Neural cell (in vitro differentiated cells): ENCODE data around the gene SS18L1. TPM values are rescaled to one million over a fixed set of nuclear protein-coding genes. Genes with fewer than 3 reads are reported as not detected.

Experiments used
- H2AFZ ChIP-seq: fragments of 200-600, 300-800 bp; sonication (generic), shearing (Covaris generic); 2 replicates; pipeline ENCODE4 v1.6.0; 2014; ENCODE audit warnings: low read depth, mild to moderate bottlenecking, antibody characterized with exemption, low read length, moderate library complexity
- H3F3A ChIP-seq: fragments of 200-600 bp; shearing (Covaris generic); 2 replicates; pipeline ENCODE4 v1.6.1; 2016; ENCODE audit warnings: mild to moderate bottlenecking, moderate library complexity, mixed read lengths, antibody characterized with exemption, low read length; ENCODE audit not compliant: insufficient read depth, poor library complexity, severe bottlenecking
- H3K27ac ChIP-seq: fragments of 200-600, 300-800 bp; sonication (generic), shearing (Covaris generic); 2 replicates; pipeline ENCODE4 v1.5.1; 2014; ENCODE audit warnings: mild to moderate bottlenecking, low read length, moderate library complexity
- H3K27me3 ChIP-seq: fragments of 300-800, 200-600 bp; sonication (generic), shearing (Covaris generic); 2 replicates; pipeline ENCODE4 v1.6.0; 2014; ENCODE audit warnings: mild to moderate bottlenecking, low read depth, low read length, moderate library complexity; ENCODE audit not compliant: insufficient read depth
- H3K36me3 ChIP-seq: fragments of 300-800, 200-600 bp; sonication (generic), shearing (Covaris generic); 2 replicates; pipeline ENCODE4 v1.5.1; 2014; ENCODE audit warnings: mild to moderate bottlenecking, antibody characterized with exemption, low read length, moderate library complexity; ENCODE audit not compliant: insufficient read depth
- H3K4me2 ChIP-seq: fragments of 300-800, 200-600 bp; sonication (generic), shearing (Covaris generic); 2 replicates; pipeline ENCODE4 v1.6.0; 2014; ENCODE audit warnings: mild to moderate bottlenecking, low read length
- H3K4me3 ChIP-seq: fragments of 300-800, 200-600 bp; sonication (generic), shearing (Covaris generic); 2 replicates; pipeline ENCODE4 v1.5.1; 2014; ENCODE audit warnings: mild to moderate bottlenecking, low read length, moderate library complexity
- H3K79me2 ChIP-seq: fragments of 200-600 bp; shearing (Covaris generic); replicated peaks from 2 replicates; pipeline ENCODE4 v1.6.0; 2014; ENCODE audit warnings: mild to moderate bottlenecking, low read length, moderate library complexity; ENCODE audit not compliant: insufficient read depth
- H3K9ac ChIP-seq: fragments of 300-800, 200-600 bp; sonication (generic), shearing (Covaris generic); 2 replicates; pipeline ENCODE4 v1.6.1; 2016; ENCODE audit warnings: mild to moderate bottlenecking, low read length, mixed read lengths
- H3K9me2 ChIP-seq: fragments of 200-600 bp; shearing (Covaris generic); 2 replicates; pipeline ENCODE4 v1.6.1; 2016; ENCODE audit warnings: mild to moderate bottlenecking, low read length, mixed read lengths; ENCODE audit not compliant: insufficient read depth
- H3K9me3 ChIP-seq: fragments of 200-600, 300-800 bp; sonication (generic), shearing (Covaris generic); 2 replicates; pipeline ENCODE4 v1.6.1; 2016; ENCODE audit warnings: mild to moderate bottlenecking, mixed run types, low read length, moderate library complexity, mixed read lengths
- H4K20me1 ChIP-seq: fragments of 200-600 bp; shearing (Covaris generic); 2 replicates; pipeline ENCODE4 v1.6.1; 2016; ENCODE audit warnings: mild to moderate bottlenecking, mixed run types; ENCODE audit not compliant: insufficient read depth
- EP300 ChIP-seq: fragments of 450-650 bp; conservative IDR thresholded peaks from 2 replicates; pipeline ENCODE4 v1.6.1; 2014; ENCODE audit warnings: antibody characterized with exemption, mild to moderate bottlenecking, moderate library complexity; ENCODE audit not compliant: poor library complexity, severe bottlenecking
- EZH2 ChIP-seq: fragments of 200-600, 300-800 bp; shearing (Covaris generic), sonication (generic); IDR thresholded peaks from 2 replicates; pipeline ENCODE4 v1.6.1; 2014; ENCODE audit warnings: antibody characterized with exemption, low read length, borderline replicate concordance, mild to moderate bottlenecking; ENCODE audit not compliant: insufficient read depth, poor library complexity, severe bottlenecking
- MXI1 ChIP-seq: fragments of 450-650 bp; conservative IDR thresholded peaks from 2 replicates; pipeline ENCODE4 v1.6.1; 2014; ENCODE audit warnings: antibody characterized with exemption, mild to moderate bottlenecking; ENCODE audit not compliant: poor library complexity, severe bottlenecking
- POLR2AphosphoS5 ChIP-seq: IDR thresholded peaks from 2 replicates; pipeline ENCODE4 v1.6.1; 2012
- RAD21 ChIP-seq: fragments of 450-650 bp; conservative IDR thresholded peaks from 2 replicates; pipeline ENCODE4 v1.6.1; 2014; ENCODE audit warnings: antibody characterized with exemption, mild to moderate bottlenecking, moderate library complexity
- REST ChIP-seq: IDR thresholded peaks from 2 replicates; pipeline ENCODE4 v1.6.1; 2012; ENCODE audit warnings: borderline replicate concordance
- SMC3 ChIP-seq: fragments of 450-650 bp; conservative IDR thresholded peaks from 2 replicates; pipeline ENCODE4 v1.6.1; 2014; ENCODE audit warnings: antibody characterized with exemption, mild to moderate bottlenecking, moderate library complexity; ENCODE audit not compliant: poor library complexity
- TAF1 ChIP-seq: IDR thresholded peaks from 2 replicates; pipeline ENCODE4 v1.6.1; 2012; ENCODE audit warnings: low read depth
- polyA plus RNA-seq: library from polyadenylated mRNA; depleted of rRNA; stranded (reverse); fragments of >200 nt; gene quantifications from 2 replicates; pipeline ENCODE4 v1.2.3, GENCODE V29; 2014
- TF ChIP-seq, protein P1 (sequence below): fragments of 450-650 bp; IDR thresholded peaks from 2 replicates; pipeline ENCODE4 v1.5.1; 2014; ENCODE audit warnings: antibody characterized with exemption, mild to moderate bottlenecking, moderate library complexity; ENCODE audit not compliant: poor library complexity, severe bottlenecking

Gene SS18L1
- polyA plus RNA-seq, 1 donor from 2014 or later, result 117 TPM

DNA sequence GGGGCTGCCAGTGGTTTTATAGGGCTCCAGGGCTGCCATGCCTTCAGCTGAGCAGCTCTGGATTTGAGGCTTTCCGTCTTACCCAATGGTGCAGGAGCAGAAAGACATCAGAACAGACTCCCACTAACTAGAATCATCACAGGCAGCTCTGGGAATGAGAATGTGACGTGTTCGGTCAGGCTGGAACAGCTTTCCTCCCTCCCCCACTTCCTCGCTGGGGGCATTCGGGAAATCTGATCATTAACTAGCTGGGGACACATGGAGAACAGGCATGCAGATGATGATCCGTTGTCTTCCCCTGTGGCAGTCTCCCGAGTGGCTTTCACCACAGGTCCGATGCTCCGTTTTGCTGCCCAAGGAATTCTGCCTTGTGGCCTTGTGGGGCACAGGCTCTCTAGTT lies 33.7 kb downstream of the SS18L1 start:
- Histone ChIP-seq H3K9me2 (no peaks in the 10 kb centered on the region), H4K20me1 (no peaks in the 10 kb centered on the region), H3K36me3 (no peaks in the 10 kb centered on the region), H3K79me2 (no peaks in the 10 kb centered on the region), H3K4me2 (no peak overlapping the region), H3K9ac (no peak overlapping the region), H2AFZ (no peak overlapping the region), H3K4me3 (no peak overlapping the region), H3K27ac (no peak overlapping the region), H3F3A (peaks cover 1% of the 10 kb centered on the region), H3K27me3 (no peaks in the 10 kb centered on the region), H3K9me3 (no peaks in the 10 kb centered on the region)
- TF ChIP-seq, protein P1, sequence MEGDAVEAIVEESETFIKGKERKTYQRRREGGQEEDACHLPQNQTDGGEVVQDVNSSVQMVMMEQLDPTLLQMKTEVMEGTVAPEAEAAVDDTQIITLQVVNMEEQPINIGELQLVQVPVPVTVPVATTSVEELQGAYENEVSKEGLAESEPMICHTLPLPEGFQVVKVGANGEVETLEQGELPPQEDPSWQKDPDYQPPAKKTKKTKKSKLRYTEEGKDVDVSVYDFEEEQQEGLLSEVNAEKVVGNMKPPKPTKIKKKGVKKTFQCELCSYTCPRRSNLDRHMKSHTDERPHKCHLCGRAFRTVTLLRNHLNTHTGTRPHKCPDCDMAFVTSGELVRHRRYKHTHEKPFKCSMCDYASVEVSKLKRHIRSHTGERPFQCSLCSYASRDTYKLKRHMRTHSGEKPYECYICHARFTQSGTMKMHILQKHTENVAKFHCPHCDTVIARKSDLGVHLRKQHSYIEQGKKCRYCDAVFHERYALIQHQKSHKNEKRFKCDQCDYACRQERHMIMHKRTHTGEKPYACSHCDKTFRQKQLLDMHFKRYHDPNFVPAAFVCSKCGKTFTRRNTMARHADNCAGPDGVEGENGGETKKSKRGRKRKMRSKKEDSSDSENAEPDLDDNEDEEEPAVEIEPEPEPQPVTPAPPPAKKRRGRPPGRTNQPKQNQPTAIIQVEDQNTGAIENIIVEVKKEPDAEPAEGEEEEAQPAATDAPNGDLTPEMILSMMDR, result no peak
- TF ChIP-seq EP300 (no peak), SMC3 (no peak), TAF1 (no peak), RAD21 (no peak), POLR2AphosphoS5 (no peak), MXI1 (no peak), REST (no peak), EZH2 (no peak)

- H3K27me3 ChIP-seq, result no peaks in the 10 kb centered on the region
- H3K9me3 ChIP-seq, result no peaks in the 10 kb centered on the region
- no peaks in the 10 kb centered on the region for H4K20me1 ChIP-seq
- H3K36me3 ChIP-seq, result no peaks in the 10 kb centered on the region
- TF ChIP-seq MXI1, result no peak
- TF ChIP-seq RAD21, result no peak
- TF ChIP-seq REST, result no peak
- no peak for TF ChIP-seq EP300
- no peak for TF ChIP-seq POLR2AphosphoS5
- no peak for TF ChIP-seq TAF1
- TF ChIP-seq EZH2, result no peak
- TF ChIP-seq SMC3, result no peak
- TF ChIP-seq, protein P1, result no peak
- no peak overlapping the region for H3K9ac ChIP-seq
- no peak overlapping the region for H2AFZ ChIP-seq
- H3K9me2 ChIP-seq, result no peaks in the 10 kb centered on the region
- peaks cover 5% of the 10 kb centered on the region for H3F3A ChIP-seq
- H3K4me3 ChIP-seq, result no peak overlapping the region
- H3K79me2 ChIP-seq, result peaks cover 6% of the 10 kb centered on the region
- no peak overlapping the region for H3K27ac ChIP-seq
- no peak overlapping the region for H3K4me2 ChIP-seq
These were observed 35.0 kb downstream of the SS18L1 start for GRCh38 chr20:62178316-62179161.
